Stimulated activated CD8-positive, alpha-beta memory T cell treated with anti-CD3 and anti-CD28 coated beads, Interleukin-4, amount 100 ng/mL, for 4 hours (primary cell): ENCODE measurements around the gene ATF7.
"Not testable (repeated sequence)": the region's sequence is repeated elsewhere in the genome, so short reads cannot be mapped to it uniquely, and the experiment has no call there.

Experiments used
- DNase-seq, 2 donors: peaks; one replicate each; pipeline ENCODE4 v3.0.0-alpha.2; 2020; ENCODE audit warnings: low read depth in 2 of 2, low spot score in 1 of 2

The ATF7 gene

DNA sequence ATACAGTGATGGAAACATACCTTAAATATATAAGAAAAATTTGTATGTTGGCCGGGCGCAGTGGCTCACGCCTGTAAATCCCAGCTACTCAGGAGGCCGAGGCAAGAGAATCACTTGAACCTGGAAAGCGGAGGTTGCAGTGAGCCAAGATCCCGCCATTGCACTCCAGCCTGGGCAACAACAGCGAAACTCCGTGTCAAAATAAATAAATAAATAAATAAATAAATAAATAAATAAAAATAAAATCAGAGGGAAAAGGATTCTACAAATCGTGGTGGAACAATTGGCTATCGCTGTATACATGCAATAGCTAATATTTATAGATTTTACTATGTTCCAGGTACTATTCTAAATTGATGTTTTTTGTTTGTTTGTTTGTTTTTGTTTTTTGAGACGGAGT is 1.7 kb upstream of the ATF7 start:
- DNase-seq: no peak

DNA sequence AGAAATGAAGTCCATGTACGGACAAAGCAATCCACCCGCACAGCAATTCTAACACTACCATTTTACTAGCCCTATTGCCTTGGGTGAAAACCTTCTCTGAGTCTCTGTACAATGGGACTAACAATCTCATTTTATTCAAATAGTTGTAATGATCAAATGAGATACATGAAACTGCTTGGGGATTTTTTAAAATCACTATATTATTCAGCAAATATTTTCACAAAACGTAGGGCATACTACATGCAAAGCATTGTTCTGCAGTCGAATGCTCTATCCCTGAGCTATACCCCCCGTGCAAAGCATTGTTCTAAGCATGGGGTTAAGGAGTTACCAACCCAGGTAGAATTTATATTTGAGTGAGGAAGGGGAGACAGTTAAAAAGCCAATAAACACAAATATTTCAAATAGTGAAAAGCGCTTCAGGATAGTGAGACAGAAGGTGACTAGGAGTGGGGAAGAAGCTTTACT is 554 bp upstream of the ATF7 start:
- no peak for DNase-seq

DNA sequence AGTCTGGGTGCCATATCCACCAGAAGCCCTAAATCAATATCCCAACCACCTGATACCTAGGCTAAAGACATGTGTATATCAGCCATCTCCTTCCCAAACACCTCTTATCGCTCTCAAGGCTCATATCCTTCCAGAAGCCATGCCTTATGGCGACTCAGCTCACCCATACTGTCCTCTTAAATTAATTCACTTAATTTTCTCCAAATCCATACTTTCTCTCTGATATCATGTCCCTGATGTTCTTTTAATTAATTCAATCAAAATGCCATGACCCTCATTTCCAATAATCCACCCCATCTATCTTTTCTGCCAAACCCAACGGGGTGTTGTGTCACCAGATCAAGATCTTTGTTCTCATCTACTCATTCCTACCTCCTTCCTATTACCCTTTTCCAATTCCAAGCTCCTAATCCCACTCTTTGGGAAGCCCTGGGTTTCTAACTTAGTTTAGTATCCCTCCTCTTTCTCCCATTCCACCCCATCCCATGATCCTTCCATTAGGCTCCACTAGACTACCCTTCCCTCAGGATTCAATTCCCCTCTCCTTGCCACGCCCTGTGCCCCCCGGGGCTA is 723 bp downstream of the ATF7 start:
- DNase-seq: no peak

- no peak for DNase-seq
Measured at GRCh38 chr12:53624956-53625355, 1.2 kb downstream of the ATF7 start.

DNA sequence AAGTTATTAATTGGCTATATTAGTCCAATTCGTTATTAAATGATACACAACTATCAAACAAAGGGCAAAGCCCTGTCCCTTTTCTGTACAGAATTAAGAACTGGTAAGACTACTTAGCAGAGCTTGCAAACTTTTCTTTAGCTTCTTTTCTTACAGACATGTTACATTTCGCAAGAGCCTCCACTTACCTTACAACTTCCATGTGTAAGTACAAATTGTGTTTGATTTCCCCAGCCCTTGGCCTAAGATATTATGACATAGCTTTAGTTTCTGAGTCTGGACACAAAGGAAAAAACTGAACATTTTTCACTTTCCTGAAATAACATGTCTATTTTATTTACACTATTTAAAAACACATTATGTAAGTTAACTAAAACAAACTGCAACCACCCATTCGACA is 1.7 kb downstream of the ATF7 start:
- DNase-seq: no peak

GRCh38 chr12:53623548-53624385 is 2.4 kb downstream of the ATF7 start:
- DNase-seq: no peak

DNA sequence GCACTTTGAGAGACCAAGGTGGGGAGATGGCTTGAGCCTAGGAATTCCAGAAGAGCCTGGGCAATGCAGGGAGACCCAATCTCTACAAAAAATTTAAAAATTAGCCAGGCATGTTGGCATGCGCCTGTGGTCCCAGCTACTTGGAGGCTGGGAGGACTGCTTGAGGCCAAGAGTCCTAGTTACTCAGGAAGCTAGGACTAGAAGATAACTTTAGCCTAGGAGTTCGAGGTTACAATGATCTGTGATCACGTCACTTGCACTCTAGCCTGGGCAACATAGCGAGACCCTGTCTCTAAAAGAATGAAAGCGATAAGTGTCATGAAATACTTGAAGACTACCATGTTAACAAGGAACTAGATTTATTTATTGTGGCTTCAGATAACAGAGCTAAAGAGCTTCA is 3.5 kb downstream of the ATF7 start:
- no peak for DNase-seq

DNA sequence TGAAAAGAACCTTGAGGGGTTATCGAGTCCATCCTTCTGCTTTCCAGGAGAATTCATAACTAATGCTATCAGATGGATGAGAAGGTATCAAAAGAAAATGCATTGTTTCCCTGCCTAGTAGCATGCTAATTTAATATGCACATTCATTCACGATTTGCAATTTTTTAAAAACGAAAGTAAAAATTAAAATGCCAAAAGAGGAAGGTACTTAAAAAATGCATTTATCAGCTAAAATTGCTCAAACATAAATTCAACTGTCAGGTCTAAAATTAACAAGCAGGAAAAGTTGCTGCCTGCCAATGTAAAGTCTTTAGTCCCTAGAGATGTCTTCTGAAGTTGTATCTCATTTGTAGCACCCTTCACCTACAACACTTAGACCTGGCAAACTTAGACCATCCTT is 7.9 kb downstream of the ATF7 start:
- DNase-seq: no peak

DNA sequence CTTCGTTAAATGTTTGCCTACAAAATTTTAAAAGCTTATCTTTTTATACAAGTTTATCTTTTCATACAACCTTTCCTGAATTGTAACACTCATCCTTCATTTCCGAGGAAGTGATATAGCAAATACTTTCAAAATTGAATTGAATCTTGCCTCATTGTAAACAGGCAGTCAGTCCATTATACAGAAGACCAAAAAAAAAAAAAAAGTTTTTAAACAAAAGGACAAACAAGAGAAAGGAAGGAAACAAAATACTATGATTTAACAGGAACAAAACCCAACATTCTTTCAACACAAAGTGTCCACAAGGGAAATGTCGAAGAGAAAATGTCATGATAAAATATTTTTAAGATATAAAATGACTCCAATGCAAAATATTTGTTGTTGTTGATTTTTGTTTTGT is 8.5 kb downstream of the ATF7 start:
- no peak for DNase-seq

- no peak for DNase-seq
Measured at GRCh38 chr12:53616950-53617349, 9.2 kb downstream of the ATF7 start.

GRCh38 chr12:53613821-53614220 is 12.4 kb downstream of the ATF7 start:
- DNase-seq: no peak

- no peak for DNase-seq
Measured at GRCh38 chr12:53612978-53613377, 13.2 kb downstream of the ATF7 start.

DNA sequence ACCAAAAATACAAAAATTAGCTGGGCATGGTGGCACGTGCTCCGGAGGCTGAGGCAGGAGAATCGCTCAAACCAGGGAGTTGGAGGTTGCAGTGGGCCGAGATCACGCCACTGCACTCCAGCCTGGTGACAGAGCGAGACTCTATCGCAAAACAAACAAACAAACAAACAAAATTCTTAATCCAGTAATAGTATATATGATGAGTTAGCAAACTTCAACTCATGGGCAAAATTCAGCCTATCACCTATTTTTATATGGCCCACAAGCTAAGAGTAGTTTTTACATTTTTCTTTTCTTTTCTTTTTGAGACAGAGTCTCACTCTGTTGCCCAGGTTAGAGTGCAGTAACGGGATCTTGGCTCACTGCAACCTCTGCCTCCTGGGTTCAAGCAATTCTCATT is 14.9 kb downstream of the ATF7 start:
- DNase-seq: no peak

DNA sequence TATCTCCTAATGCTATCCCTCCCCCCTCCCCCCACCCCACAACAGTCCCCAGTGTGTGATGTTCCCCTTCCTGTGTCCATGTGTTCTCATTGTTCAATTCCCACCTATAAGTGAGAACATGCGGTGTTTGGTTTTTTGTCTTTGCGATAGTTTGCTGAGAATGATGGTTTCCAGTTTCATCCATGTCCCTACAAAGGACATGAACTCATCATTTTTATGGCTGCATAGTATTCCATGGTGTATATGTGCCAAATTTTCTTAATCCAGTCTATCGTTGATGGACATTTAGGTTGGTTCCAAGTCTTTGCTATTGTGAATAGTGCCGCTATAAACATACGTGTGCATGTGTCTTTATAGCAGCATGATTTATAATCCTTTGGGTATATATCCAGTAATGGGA is 19.5 kb downstream of the ATF7 start:
- not testable (repeated sequence) for DNase-seq

DNA sequence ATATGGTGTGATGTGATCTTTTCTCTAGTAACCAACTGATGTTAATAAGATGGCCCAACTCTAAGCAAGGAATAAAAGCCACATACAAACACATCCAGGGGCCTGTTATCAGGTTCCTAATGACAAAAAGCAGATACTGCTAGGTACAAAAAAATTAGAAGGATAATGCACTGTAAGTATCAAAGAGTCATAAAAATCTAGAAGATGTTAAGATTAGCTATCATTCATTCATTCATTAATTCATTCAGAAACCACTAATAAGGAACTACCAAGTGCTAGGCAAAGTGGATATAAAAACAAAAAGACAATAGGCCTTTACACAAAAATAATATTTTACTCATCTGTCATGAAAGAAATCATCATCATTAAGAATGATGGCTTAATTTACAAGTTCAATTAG is 21.6 kb downstream of the ATF7 start:
- no peak for DNase-seq

GRCh38 chr12:53603804-53604203 is 22.4 kb downstream of the ATF7 start:
- DNase-seq: no peak

DNA sequence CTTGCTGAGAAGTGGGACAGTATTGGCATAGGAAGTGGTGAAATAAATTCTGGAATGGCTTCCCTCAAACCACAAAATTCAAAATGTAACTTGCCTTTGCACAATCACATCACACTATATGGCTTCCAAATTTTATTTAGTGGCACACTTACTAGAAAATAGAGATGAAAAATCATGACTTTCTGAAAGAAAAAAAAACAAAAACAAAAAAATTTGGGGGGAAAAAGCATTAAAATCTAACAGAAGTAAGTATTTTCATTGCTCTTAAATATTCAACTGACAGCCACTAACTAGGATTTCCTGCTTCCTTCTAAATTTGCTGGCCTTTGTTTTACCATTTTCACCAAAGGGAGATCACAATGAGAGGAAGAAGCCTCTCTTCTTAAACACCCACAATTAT is 23.0 kb downstream of the ATF7 start:
- no peak for DNase-seq

GRCh38 chr12:53602176-53602864 is 23.9 kb downstream of the ATF7 start:
- no peak for DNase-seq

DNA sequence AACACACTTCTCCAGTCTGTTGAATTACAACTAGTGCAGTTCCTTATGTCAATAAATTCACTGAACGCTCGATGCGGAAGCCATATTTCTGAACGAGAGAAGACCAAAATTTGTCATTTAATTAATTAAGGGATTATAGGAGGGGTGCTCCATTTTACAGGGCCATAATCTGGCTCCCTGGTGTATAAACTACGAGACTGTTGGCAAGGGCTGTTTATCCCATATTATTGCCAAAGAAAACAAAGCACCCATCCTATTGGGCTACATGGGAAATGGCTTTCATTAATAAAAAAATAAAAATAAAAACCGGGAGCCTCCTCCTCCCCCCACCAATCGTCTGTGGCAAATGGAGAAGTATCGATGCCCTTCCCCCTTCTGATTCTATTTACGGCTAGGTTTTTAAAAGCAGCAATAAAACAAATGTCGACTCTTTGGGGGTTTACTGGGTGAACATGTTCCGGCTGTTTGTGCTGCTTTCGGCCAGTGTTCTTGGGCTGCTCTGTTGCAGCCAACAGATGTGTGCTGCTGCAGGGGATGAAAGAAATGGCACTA is 24.8 kb downstream of the ATF7 start:
- DNase-seq: no peak

DNA sequence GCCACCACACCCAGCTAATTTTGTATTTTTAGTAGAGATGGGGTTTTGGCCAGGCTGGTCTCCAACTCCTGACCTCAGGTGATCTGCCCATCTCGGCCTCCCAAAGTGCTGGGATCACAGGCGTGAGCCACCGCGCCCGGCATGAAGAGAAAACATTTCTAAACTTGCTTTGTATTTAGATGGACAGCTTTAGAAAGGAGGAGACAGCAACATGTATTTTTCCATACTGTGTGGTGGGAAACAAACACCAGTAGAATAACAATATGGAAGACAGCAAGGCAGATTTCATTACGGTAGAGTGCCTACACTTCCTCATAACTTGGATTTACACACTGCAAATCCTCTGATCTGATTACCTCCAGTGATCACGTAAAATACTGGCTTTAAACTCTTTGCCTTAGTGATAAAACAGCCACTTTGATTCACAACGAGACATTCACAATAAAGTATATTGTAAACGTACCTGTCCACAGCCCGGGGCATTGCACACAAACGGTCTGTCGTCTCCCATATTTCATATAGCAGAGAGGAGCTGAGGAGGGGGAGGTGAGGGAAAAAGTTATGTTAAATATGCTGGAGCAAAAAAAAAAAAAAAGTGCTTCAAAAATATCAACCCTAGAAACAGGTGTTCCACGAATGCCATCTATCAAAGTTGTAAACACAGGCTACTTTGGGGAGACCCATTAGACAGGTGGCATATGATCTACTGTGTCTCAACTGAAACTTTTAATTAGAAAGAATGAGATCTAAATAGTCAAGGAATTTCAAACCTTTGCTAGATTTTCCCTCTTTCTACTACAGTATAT is 25.5 kb downstream of the ATF7 start:
- no peak for DNase-seq

- DNase-seq: no peak
Measured at GRCh38 chr12:53599579-53599978, 26.6 kb downstream of the ATF7 start.
